ENCODE data around the gene ART4. TPM values are rescaled to one million over a fixed set of nuclear protein-coding genes. Genes with fewer than 3 reads are reported as not detected.

Gene ART4
- total RNA-seq, 1 experiment from 2014 or later: not detected

DNA sequence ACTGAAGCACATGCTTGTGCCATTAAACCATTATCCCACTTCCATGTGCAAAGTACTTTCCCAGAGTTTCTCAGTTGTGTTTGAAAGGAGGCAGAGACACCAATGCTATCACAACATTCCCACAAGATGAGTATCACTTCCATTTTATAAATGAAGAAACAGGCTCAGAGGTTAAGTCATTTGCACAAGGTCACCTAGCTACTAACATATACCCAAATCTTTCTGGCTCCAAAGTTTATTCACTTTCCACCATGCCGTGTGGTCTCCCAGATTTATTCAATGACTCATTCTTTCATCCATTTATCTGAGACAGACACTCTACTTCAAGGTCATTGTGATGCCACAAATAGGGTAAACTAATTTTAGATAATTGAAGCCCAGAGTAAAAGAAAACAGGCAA, 9.4 kb downstream of the ART4 start (continued):
- TF ChIP-seq, protein P1, sequence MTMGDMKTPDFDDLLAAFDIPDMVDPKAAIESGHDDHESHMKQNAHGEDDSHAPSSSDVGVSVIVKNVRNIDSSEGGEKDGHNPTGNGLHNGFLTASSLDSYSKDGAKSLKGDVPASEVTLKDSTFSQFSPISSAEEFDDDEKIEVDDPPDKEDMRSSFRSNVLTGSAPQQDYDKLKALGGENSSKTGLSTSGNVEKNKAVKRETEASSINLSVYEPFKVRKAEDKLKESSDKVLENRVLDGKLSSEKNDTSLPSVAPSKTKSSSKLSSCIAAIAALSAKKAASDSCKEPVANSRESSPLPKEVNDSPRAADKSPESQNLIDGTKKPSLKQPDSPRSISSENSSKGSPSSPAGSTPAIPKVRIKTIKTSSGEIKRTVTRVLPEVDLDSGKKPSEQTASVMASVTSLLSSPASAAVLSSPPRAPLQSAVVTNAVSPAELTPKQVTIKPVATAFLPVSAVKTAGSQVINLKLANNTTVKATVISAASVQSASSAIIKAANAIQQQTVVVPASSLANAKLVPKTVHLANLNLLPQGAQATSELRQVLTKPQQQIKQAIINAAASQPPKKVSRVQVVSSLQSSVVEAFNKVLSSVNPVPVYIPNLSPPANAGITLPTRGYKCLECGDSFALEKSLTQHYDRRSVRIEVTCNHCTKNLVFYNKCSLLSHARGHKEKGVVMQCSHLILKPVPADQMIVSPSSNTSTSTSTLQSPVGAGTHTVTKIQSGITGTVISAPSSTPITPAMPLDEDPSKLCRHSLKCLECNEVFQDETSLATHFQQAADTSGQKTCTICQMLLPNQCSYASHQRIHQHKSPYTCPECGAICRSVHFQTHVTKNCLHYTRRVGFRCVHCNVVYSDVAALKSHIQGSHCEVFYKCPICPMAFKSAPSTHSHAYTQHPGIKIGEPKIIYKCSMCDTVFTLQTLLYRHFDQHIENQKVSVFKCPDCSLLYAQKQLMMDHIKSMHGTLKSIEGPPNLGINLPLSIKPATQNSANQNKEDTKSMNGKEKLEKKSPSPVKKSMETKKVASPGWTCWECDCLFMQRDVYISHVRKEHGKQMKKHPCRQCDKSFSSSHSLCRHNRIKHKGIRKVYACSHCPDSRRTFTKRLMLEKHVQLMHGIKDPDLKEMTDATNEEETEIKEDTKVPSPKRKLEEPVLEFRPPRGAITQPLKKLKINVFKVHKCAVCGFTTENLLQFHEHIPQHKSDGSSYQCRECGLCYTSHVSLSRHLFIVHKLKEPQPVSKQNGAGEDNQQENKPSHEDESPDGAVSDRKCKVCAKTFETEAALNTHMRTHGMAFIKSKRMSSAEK (CRISPR knock-in tag; IDR thresholded peaks at IDR 0.05; ENCODE audit: borderline replicate concordance): no peak
- no peak for TF ChIP-seq TEAD1 (CRISPR knock-in tag; IDR thresholded peaks at IDR 0.05)

DNA sequence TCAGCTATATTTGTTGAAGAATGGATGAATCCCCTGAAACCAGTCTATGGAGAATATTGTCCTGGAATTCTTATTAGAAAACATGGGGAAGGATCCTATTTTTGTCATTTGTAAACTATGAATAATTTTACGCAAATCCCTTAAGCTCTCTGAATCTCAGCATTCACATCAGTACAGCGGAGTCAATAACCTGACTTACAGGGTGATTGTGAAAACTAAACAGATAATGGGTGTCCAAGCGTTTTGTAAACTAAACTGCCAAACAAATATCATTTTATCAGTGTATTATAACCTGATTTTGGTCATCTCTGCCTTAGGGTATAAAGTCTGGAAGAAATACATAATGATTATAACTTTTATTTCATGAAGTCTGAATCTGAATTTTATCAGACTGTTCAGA, 10.0 kb downstream of the ART4 start:
- Mint-ChIP-seq H3K36me3 (no peaks in the 10 kb centered on the region), H3K27me3 (ENCODE audit: low read depth) (no peaks in the 10 kb centered on the region), H3K4me1 (no peaks in the 10 kb centered on the region), H3K27ac (no peak overlapping the region), H3K9me3 (peaks cover 4% of the 10 kb centered on the region; the same call in 1 of the 2 replicates), H3K4me3 (no peak overlapping the region)
- no peak for DNase-seq (ENCODE audit: low spot score)
- no peak for ATAC-seq
- TF ChIP-seq NFYB (CRISPR knock-in tag; conservative IDR thresholded peaks at IDR 0.05; ENCODE audit: low read depth): no peak
- no peak for TF ChIP-seq ZNF138 (CRISPR knock-in tag; conservative IDR thresholded peaks at IDR 0.05)
- TF ChIP-seq ZNF263 (CRISPR knock-in tag; IDR thresholded peaks at IDR 0.05; ENCODE audit: low read depth): no peak
- no peak for TF ChIP-seq KAT7 (CRISPR knock-in tag; IDR thresholded peaks at IDR 0.05; ENCODE audit: borderline replicate concordance)
- TF ChIP-seq FOXP1 (CRISPR knock-in tag; IDR thresholded peaks at IDR 0.05; ENCODE audit: borderline replicate concordance): no peak
- TF ChIP-seq, protein P1 (CRISPR knock-in tag; IDR thresholded peaks at IDR 0.05; ENCODE audit: borderline replicate concordance): no peak
- POLR2A ChIA-PET: no interaction called here
- CTCF ChIA-PET: interaction anchor here (0.5 kb wide), 1 partner anchor 118 kb away, joined by 3 read pairs; no protein-coding TSS in a partner anchor

DNA sequence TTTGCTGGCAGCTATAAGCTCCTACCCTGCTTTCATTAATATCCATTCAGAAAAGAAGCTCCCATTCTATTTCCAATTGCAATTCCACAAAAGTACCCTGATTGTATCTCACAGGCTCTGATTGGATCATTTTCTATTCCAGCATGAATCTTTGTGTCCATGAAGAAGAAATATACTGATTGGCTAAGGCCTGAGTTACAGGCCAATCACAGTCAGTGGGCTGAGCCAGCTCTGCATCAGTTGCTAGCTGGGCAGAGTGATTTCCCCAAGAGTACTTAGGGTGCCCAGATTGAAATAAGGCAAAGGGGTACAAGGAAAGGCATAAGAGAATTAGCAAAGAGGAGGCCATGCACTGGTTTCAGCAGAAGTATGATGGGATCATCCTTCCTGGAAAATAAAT, 14.4 kb downstream of the ART4 start:
- no peak overlapping the region for H3K4me3 Mint-ChIP-seq
- DNase-seq (ENCODE audit: low spot score): no peak
- CTCF ChIA-PET: interaction anchor here (1.2 to 1.9 kb wide), 2 partner anchors 18 to 167 kb away, joined by 3 to 10 read pairs; no protein-coding TSS in a partner anchor

More for the DNA sequence above, 14.4 kb downstream of the ART4 start:
- peaks cover 4% of the 10 kb centered on the region; the same call in 1 of the 2 replicates for H3K9me3 Mint-ChIP-seq
- peak; percentile 91 for ATAC-seq
- H3K27ac Mint-ChIP-seq: no peak overlapping the region
- POLR2A ChIA-PET: interaction anchor here (0.8 kb wide), 1 partner anchor 26 kb away, joined by 3 read pairs; the partner anchor contains the start of genes C12orf60 and WBP11
- TF ChIP-seq, protein P2, sequence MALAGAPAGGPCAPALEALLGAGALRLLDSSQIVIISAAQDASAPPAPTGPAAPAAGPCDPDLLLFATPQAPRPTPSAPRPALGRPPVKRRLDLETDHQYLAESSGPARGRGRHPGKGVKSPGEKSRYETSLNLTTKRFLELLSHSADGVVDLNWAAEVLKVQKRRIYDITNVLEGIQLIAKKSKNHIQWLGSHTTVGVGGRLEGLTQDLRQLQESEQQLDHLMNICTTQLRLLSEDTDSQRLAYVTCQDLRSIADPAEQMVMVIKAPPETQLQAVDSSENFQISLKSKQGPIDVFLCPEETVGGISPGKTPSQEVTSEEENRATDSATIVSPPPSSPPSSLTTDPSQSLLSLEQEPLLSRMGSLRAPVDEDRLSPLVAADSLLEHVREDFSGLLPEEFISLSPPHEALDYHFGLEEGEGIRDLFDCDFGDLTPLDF (CRISPR knock-in tag; IDR thresholded peaks at IDR 0.05): no peak
- TF ChIP-seq ATF1 (CRISPR knock-in tag; IDR thresholded peaks at IDR 0.05) (no peak), CBFB (CRISPR knock-in tag; IDR thresholded peaks at IDR 0.05; ENCODE audit: low read depth) (no peak), ZBTB21 (CRISPR knock-in tag; IDR thresholded peaks at IDR 0.05; ENCODE audit: borderline replicate concordance) (no peak), NFYB (CRISPR knock-in tag; conservative IDR thresholded peaks at IDR 0.05; ENCODE audit: low read depth) (peak; percentile 70), EMX1 (CRISPR knock-in tag; IDR thresholded peaks at IDR 0.05) (no peak), TCF7 (CRISPR knock-in tag; IDR thresholded peaks at IDR 0.05; ENCODE audit: low read depth) (no peak)
- H3K4me1 Mint-ChIP-seq: peaks cover 4% of the 10 kb centered on the region
- no peaks in the 10 kb centered on the region for H3K27me3 Mint-ChIP-seq (ENCODE audit: low read depth)
- H3K36me3 Mint-ChIP-seq: no peaks in the 10 kb centered on the region
